ENCODE measurements around the gene TSPAN11. TPM values are rescaled to one million over a fixed set of nuclear protein-coding genes. Genes with fewer than 3 reads are reported as not detected.
"Not testable (repeated sequence)": the region's sequence is repeated elsewhere in the genome, so short reads cannot be mapped to it uniquely, and the experiment has no call there.

The TSPAN11 gene
- total RNA-seq: 31.1 and 38.7 TPM in 2 replicates

- DNase-seq (ENCODE audit: extremely low read depth, low read depth, low spot score): no peak
Observed at GRCh38 chr12:30926243-30927221, at the start of gene TSPAN11. TSS of gene TSPAN11 (plus strand) at chr12:30926748. CDS start at chr12:30953992, 27,244 bp downstream.

- DNase-seq (ENCODE audit: extremely low read depth, low read depth, low spot score): no peak
Observed at GRCh38 chr12:30877105-30877875, 49.3 kb upstream of the TSPAN11 start.

- DNase-seq (ENCODE audit: extremely low read depth, low read depth, low spot score): no peak
Observed at GRCh38 chr12:30878024-30878423, 48.5 kb upstream of the TSPAN11 start.

GRCh38 chr12:30880061-30880460 is 46.5 kb upstream of the TSPAN11 start:
- no peak for DNase-seq (ENCODE audit: extremely low read depth, low read depth, low spot score)

- no peak for DNase-seq (ENCODE audit: extremely low read depth, low read depth, low spot score)
Observed at GRCh38 chr12:30880813-30881212, 45.7 kb upstream of the TSPAN11 start.

GRCh38 chr12:30882706-30883105 is 43.8 kb upstream of the TSPAN11 start:
- no peak for DNase-seq (ENCODE audit: extremely low read depth, low read depth, low spot score)

- no peak for DNase-seq (ENCODE audit: extremely low read depth, low read depth, low spot score)
Observed at GRCh38 chr12:30884799-30885198, 41.7 kb upstream of the TSPAN11 start.

- no peak for DNase-seq (ENCODE audit: extremely low read depth, low read depth, low spot score)
Observed at GRCh38 chr12:30885321-30885720, 41.2 kb upstream of the TSPAN11 start.

- DNase-seq (ENCODE audit: extremely low read depth, low read depth, low spot score): no peak
Observed at GRCh38 chr12:30887226-30887625, 39.3 kb upstream of the TSPAN11 start.

- DNase-seq (ENCODE audit: extremely low read depth, low read depth, low spot score): no peak
Observed at GRCh38 chr12:30888241-30888640, 38.3 kb upstream of the TSPAN11 start.

GRCh38 chr12:30894531-30894930 is 32.0 kb upstream of the TSPAN11 start:
- not testable (repeated sequence) for DNase-seq (ENCODE audit: extremely low read depth, low read depth, low spot score)

- DNase-seq (ENCODE audit: extremely low read depth, low read depth, low spot score): no peak
Observed at GRCh38 chr12:30896461-30896860, 30.1 kb upstream of the TSPAN11 start.

- DNase-seq (ENCODE audit: extremely low read depth, low read depth, low spot score): no peak
Observed at GRCh38 chr12:30898846-30899245, 27.7 kb upstream of the TSPAN11 start.

GRCh38 chr12:30900351-30900750 is 26.2 kb upstream of the TSPAN11 start:
- DNase-seq (ENCODE audit: extremely low read depth, low read depth, low spot score): no peak

GRCh38 chr12:30902001-30902400 is 24.5 kb upstream of the TSPAN11 start:
- no peak for DNase-seq (ENCODE audit: extremely low read depth, low read depth, low spot score)

- DNase-seq (ENCODE audit: extremely low read depth, low read depth, low spot score): no peak
Observed at GRCh38 chr12:30902596-30902995, 24.0 kb upstream of the TSPAN11 start.

GRCh38 chr12:30905463-30906009 is 21.0 kb upstream of the TSPAN11 start:
- no peak for DNase-seq (ENCODE audit: extremely low read depth, low read depth, low spot score)

- DNase-seq (ENCODE audit: extremely low read depth, low read depth, low spot score): no peak
Observed at GRCh38 chr12:30908076-30908721, 18.3 kb upstream of the TSPAN11 start.

- no peak for DNase-seq (ENCODE audit: extremely low read depth, low read depth, low spot score)
Observed at GRCh38 chr12:30908722-30909348, 17.7 kb upstream of the TSPAN11 start.

GRCh38 chr12:30909349-30910037 is 17.1 kb upstream of the TSPAN11 start:
- no peak for DNase-seq (ENCODE audit: extremely low read depth, low read depth, low spot score)

Data from glomerular endothelial cell (primary cell).